Gastrocnemius medialis (tissue), 4 donors: ENCODE data around the gene TENT5A. TPM values are rescaled to one million over a fixed set of nuclear protein-coding genes. Genes with fewer than 3 reads are reported as not detected.

Experiments used
- ATAC-seq, 2 donors: fragments of 150-250 bp; one replicate each; pipeline ENCODE4 v1.9.1; 2016
- DNase-seq, 2 donors: peaks; one replicate each; pipeline ENCODE4 v3.0.0-alpha.2; 2019
- H3K27ac ChIP-seq, 4 donors: fragments of 200-600 bp; sonication (generic); 1 replicate in 1 of 4; 2 replicates in 3 of 4; pipeline ENCODE4 v1.5.1; 2016 to 2018; ENCODE audit warnings: mild to moderate bottlenecking in 2 of 4, moderate library complexity in 1 of 4
- H3K27me3 ChIP-seq, 3 donors: fragments of 200-600 bp; sonication (generic) in 2 of 3; 1 replicate in 1 of 3; 2 replicates in 2 of 3; pipeline versions ENCODE4 v1.5.1 to v1.6.0; 2016 to 2019; ENCODE audit warnings: mild to moderate bottlenecking in 1 of 3, moderate library complexity in 1 of 3
- H3K36me3 ChIP-seq, 2 donors: fragments of 200-600 bp; sonication (generic) in 1 of 2; one replicate each; pipeline ENCODE4 v1.5.1; 2017 to 2018
- H3K4me1 ChIP-seq, 2 donors: fragments of 200-600 bp; sonication (generic) in 1 of 2; one replicate each; pipeline ENCODE4 v1.5.1; 2016 to 2017; ENCODE audit warnings: mild to moderate bottlenecking in 2 of 2
- H3K4me3 ChIP-seq, 4 donors: fragments of 200-600 bp; sonication (generic) in 3 of 4; 1 replicate in 1 of 4; 2 replicates in 3 of 4; pipeline ENCODE4 v1.5.1; 2016 to 2019; ENCODE audit warnings: mild to moderate bottlenecking in 2 of 4
- H3K9me3 ChIP-seq, 3 donors: fragments of 200-600 bp; sonication (generic) in 2 of 3; 1 replicate in 1 of 3; 2 replicates in 2 of 3; pipeline ENCODE4 v1.5.1; 2016 to 2019
- CTCF ChIP-seq, 5 experiments: fragments of 450-650 bp in 3 of 5; fragments of 200-600 bp in 2 of 5; sonication (generic) in 2 of 5; IDR thresholded peaks in 4 of 5; conservative IDR thresholded peaks in 1 of 5; 1 replicate in 4 of 5; 2 replicates in 1 of 5; pipeline ENCODE4 v1.5.1; 2016 to 2019; ENCODE audit warnings: antibody characterized with exemption in 5 of 5, mild to moderate bottlenecking in 3 of 5, moderate library complexity in 3 of 5
- POLR2A ChIP-seq, 2 donors: fragments of 450-650 bp; IDR thresholded peaks; one replicate each; pipeline ENCODE4 v1.6.1; 2017; ENCODE audit warnings: antibody characterized with exemption in 2 of 2, mild to moderate bottlenecking in 2 of 2, moderate library complexity in 2 of 2
- in situ Hi-C, 4 donors: fragments of 200-750 bp; cut with MboI; loops; one replicate each; pipeline versions ENCODE4 v1.15.0 to v1.8.0; 2017; ENCODE audit warnings: low sequenced_read_pairs in 4 of 4
- intact Hi-C: fragments of 100-400 bp; cut with DNase I; formaldehyde crosslinking; loops from one replicate; pipeline ENCODE4 v1.15.1; 2023; ENCODE audit warnings: low total_unique reads
- total RNA-seq, 4 donors: library from RNA; depleted of rRNA; stranded (reverse); fragments of >200 nt; gene quantifications; one replicate each; pipeline versions ENCODE4 v1.1.0 to v1.2.3, GENCODE V29; 2016

Gene TENT5A
- total RNA-seq, 4 donors from 2014 or later: 2.4 to 3.1 (median 2.8) TPM

GRCh38 chr6:81713205-81713604, 39.3 kb downstream of the TENT5A start:
- ATAC-seq (no peak), DNase-seq (no peak)
- Histone ChIP-seq H3K27me3 (no peaks in the 10 kb centered on the region), H3K4me1 (no peaks in the 10 kb centered on the region), H3K9me3 (no peaks in the 10 kb centered on the region), H3K27ac (no peak overlapping the region), H3K36me3 (no peaks in the 10 kb centered on the region), H3K4me3 (no peak overlapping the region)
- TF ChIP-seq CTCF (IDR thresholded peaks at IDR 0.05 in 4 of 5, conservative IDR thresholded peaks at IDR 0.05 in 1 of 5) (no peak), POLR2A (IDR thresholded peaks at IDR 0.05) (no peak)
- in situ Hi-C loops (no loop called here), intact Hi-C loops (no loop called here)

GRCh38 chr6:81708113-81708699, 44.3 kb downstream of the TENT5A start:
- DNase-seq (no peak), ATAC-seq (no peak)
- in situ Hi-C loops (no loop called here), intact Hi-C loops (no loop called here)
- H3K9me3 ChIP-seq: no peaks in the 10 kb centered on the region
- no peaks in the 10 kb centered on the region for H3K36me3 ChIP-seq
- no peaks in the 10 kb centered on the region for H3K27me3 ChIP-seq
- H3K27ac ChIP-seq: no peak overlapping the region
- no peak overlapping the region for H3K4me3 ChIP-seq
- no peaks in the 10 kb centered on the region for H3K4me1 ChIP-seq
- TF ChIP-seq POLR2A (IDR thresholded peaks at IDR 0.05): no peak
- no peak for TF ChIP-seq CTCF (IDR thresholded peaks at IDR 0.05 in 4 of 5, conservative IDR thresholded peaks at IDR 0.05 in 1 of 5)

- DNase-seq (no peak), ATAC-seq (no peak)
- Histone ChIP-seq H3K36me3 (no peaks in the 10 kb centered on the region), H3K27me3 (no peaks in the 10 kb centered on the region), H3K4me1 (no peaks in the 10 kb centered on the region), H3K27ac (no peak overlapping the region), H3K4me3 (no peak overlapping the region), H3K9me3 (no peaks in the 10 kb centered on the region)
- in situ Hi-C loops: no loop called here
- TF ChIP-seq POLR2A (IDR thresholded peaks at IDR 0.05) (no peak), CTCF (IDR thresholded peaks at IDR 0.05 in 4 of 5, conservative IDR thresholded peaks at IDR 0.05 in 1 of 5) (no peak)
- intact Hi-C loops: no loop called here
Observed at GRCh38 chr6:81704700-81705099, 47.8 kb downstream of the TENT5A start.

GRCh38 chr6:81700414-81700813, 52.1 kb downstream of the TENT5A start:
- Histone ChIP-seq H3K27me3 (no peaks in the 10 kb centered on the region), H3K4me1 (peaks cover 9 to 18% of the 10 kb centered on the region in 2 donors), H3K9me3 (no peaks in the 10 kb centered on the region), H3K27ac (no peak overlapping the region), H3K4me3 (no peak overlapping the region), H3K36me3 (no peaks in the 10 kb centered on the region)
- ATAC-seq: no peak
- intact Hi-C loops (no loop called here), in situ Hi-C loops (no loop called here)
- DNase-seq: no peak
- no peak for TF ChIP-seq CTCF (IDR thresholded peaks at IDR 0.05 in 4 of 5, conservative IDR thresholded peaks at IDR 0.05 in 1 of 5)
- TF ChIP-seq POLR2A (IDR thresholded peaks at IDR 0.05): no peak

GRCh38 chr6:81697559-81697958, 54.9 kb downstream of the TENT5A start:
- DNase-seq: no peak
- Histone ChIP-seq H3K9me3 (no peaks in the 10 kb centered on the region), H3K27ac (no peak overlapping the region), H3K27me3 (no peaks in the 10 kb centered on the region), H3K36me3 (no peaks in the 10 kb centered on the region), H3K4me1 (peaks cover 9 to 18% of the 10 kb centered on the region in 2 donors), H3K4me3 (no peak overlapping the region)
- TF ChIP-seq POLR2A (IDR thresholded peaks at IDR 0.05): no peak
- TF ChIP-seq CTCF (IDR thresholded peaks at IDR 0.05 in 4 of 5, conservative IDR thresholded peaks at IDR 0.05 in 1 of 5): no peak
- ATAC-seq: no peak
- intact Hi-C loops: no loop called here
- in situ Hi-C loops: no loop called here
